HepG2 (cell line): Measurements from ENCODE around the gene THBS1. TPM values are rescaled to one million over a fixed set of nuclear protein-coding genes. Genes with fewer than 3 reads are reported as not detected.

ENCODE experiments used
- BRD4 ChIP-seq: sonication (generic); formaldehyde crosslinking; IDR thresholded peaks from 2 replicates; pipeline ENCODE4 v1.4.0; 2020; ENCODE audit warnings: missing genetic modification reagents
- polyA plus RNA-seq, 8 experiments: library from polyadenylated mRNA; depleted of rRNA in 3 of 8; stranded (reverse) in 7 of 8; unstranded in 1 of 8; fragments of >200 nt; fragmentation: Illumina TruSeq in 4 of 8; extraction: Trizol in 4 of 8; gene quantifications; 2 replicates each; pipeline versions ENCODE4 v1.2.1 to v1.2.3, GENCODE V29; 2011 to 2016; ENCODE audit warnings: low read depth in 4 of 8, missing spikeins in 1 of 8, mixed read lengths in 1 of 8; ENCODE audit not compliant: insufficient read depth in 1 of 8
- total RNA-seq, 5 experiments: library from RNA; depleted of rRNA; stranded (reverse); fragments of >200 nt; fragmentation: Illumina TruSeq; extraction: Trizol; gene quantifications; 2 replicates each; pipeline ENCODE4 v1.2.3, GENCODE V29; 2016; ENCODE audit warnings: low read depth in 1 of 5
- TF ChIP-seq, protein P1 (sequence below): sonication (generic); formaldehyde crosslinking; IDR thresholded peaks from 2 replicates; pipeline ENCODE4 v1.4.0; 2020; ENCODE audit warnings: mild to moderate bottlenecking, missing genetic modification reagents, borderline replicate concordance
- TF ChIP-seq, protein P2 (sequence below), 2 experiments: sonication (generic) in 1 of 2; formaldehyde crosslinking in 1 of 2; IDR thresholded peaks; 2 replicates each; pipeline versions ENCODE4 v1.4.0 to v1.6.1; 2018 to 2020; ENCODE audit warnings: missing genetic modification reagents in 2 of 2, borderline replicate concordance in 1 of 2, low read depth in 1 of 2, mild to moderate bottlenecking in 1 of 2, missing biosample characterization in 1 of 2

The THBS1 gene
- total and polyA plus RNA-seq, 2 of the 13 experiments (the other 11 are each of a cell fraction or from before 2014, with no cell fraction given) = 54.7 to 67.1 TPM

DNA sequence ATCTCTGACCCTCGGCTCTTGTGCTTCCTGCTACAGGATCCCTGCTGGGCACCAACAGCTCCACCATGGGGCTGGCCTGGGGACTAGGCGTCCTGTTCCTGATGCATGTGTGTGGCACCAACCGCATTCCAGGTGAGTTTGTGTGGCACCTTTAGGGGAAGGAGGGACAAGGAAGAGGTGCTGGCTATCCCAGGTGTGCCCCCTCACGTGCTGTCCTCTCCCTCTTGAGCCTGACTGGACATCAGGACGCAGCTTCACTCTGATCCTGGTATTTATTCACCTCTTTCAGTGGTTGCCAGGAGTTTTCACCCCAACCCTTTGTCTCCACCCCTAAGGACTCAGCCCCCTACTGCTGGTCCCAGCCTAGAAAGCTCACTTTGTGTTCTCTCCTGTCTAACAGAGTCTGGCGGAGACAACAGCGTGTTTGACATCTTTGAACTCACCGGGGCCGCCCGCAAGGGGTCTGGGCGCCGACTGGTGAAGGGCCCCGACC lies 960 bp downstream of the THBS1 start (continued):
- TF ChIP-seq, protein P1, sequence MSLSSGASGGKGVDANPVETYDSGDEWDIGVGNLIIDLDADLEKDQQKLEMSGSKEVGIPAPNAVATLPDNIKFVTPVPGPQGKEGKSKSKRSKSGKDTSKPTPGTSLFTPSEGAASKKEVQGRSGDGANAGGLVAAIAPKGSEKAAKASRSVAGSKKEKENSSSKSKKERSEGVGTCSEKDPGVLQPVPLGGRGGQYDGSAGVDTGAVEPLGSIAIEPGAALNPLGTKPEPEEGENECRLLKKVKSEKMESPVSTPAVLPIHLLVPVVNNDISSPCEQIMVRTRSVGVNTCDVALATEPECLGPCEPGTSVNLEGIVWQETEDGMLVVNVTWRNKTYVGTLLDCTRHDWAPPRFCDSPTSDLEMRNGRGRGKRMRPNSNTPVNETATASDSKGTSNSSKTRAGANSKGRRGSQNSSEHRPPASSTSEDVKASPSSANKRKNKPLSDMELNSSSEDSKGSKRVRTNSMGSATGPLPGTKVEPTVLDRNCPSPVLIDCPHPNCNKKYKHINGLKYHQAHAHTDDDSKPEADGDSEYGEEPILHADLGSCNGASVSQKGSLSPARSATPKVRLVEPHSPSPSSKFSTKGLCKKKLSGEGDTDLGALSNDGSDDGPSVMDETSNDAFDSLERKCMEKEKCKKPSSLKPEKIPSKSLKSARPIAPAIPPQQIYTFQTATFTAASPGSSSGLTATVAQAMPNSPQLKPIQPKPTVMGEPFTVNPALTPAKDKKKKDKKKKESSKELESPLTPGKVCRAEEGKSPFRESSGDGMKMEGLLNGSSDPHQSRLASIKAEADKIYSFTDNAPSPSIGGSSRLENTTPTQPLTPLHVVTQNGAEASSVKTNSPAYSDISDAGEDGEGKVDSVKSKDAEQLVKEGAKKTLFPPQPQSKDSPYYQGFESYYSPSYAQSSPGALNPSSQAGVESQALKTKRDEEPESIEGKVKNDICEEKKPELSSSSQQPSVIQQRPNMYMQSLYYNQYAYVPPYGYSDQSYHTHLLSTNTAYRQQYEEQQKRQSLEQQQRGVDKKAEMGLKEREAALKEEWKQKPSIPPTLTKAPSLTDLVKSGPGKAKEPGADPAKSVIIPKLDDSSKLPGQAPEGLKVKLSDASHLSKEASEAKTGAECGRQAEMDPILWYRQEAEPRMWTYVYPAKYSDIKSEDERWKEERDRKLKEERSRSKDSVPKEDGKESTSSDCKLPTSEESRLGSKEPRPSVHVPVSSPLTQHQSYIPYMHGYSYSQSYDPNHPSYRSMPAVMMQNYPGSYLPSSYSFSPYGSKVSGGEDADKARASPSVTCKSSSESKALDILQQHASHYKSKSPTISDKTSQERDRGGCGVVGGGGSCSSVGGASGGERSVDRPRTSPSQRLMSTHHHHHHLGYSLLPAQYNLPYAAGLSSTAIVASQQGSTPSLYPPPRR = 0 out of 2 replicates have a peak, but pooled peaks have one; percentile 41
- no peak for TF ChIP-seq BRD4
- TF ChIP-seq, protein P2, sequence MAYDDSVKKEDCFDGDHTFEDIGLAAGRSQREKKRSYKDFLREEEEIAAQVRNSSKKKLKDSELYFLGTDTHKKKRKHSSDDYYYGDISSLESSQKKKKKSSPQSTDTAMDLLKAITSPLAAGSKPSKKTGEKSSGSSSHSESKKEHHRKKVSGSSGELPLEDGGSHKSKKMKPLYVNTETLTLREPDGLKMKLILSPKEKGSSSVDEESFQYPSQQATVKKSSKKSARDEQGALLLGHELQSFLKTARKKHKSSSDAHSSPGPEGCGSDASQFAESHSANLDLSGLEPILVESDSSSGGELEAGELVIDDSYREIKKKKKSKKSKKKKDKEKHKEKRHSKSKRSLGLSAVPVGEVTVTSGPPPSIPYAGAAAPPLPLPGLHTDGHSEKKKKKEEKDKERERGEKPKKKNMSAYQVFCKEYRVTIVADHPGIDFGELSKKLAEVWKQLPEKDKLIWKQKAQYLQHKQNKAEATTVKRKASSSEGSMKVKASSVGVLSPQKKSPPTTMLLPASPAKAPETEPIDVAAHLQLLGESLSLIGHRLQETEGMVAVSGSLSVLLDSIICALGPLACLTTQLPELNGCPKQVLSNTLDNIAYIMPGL (CRISPR knock-in tag; IDR thresholded peaks at IDR 0.05; ENCODE audit: borderline replicate concordance in 1 of 2, low read depth in 1 of 2) = peak; percentile 58 to 83; a peak in 3 of 4 replicates
